GM19324 (cell line): Measurements from ENCODE around the gene SKAP1.
"Not testable (repeated sequence)": the region's sequence is repeated elsewhere in the genome, so short reads cannot be mapped to it uniquely, and the experiment has no call there.

Source experiments
- ATAC-seq: cut with Tn5 transposase; IDR thresholded peaks from one replicate; pipeline ENCODE4 v1.9.1; 2021; ENCODE audit warnings: mild to moderate bottlenecking, moderate library complexity; ENCODE audit not compliant: unreplicated experiment, low FRiP score

Gene SKAP1

GRCh38 chr17:48294806-48295361, 135.1 kb downstream of the SKAP1 start:
- ATAC-seq = no peak

DNA sequence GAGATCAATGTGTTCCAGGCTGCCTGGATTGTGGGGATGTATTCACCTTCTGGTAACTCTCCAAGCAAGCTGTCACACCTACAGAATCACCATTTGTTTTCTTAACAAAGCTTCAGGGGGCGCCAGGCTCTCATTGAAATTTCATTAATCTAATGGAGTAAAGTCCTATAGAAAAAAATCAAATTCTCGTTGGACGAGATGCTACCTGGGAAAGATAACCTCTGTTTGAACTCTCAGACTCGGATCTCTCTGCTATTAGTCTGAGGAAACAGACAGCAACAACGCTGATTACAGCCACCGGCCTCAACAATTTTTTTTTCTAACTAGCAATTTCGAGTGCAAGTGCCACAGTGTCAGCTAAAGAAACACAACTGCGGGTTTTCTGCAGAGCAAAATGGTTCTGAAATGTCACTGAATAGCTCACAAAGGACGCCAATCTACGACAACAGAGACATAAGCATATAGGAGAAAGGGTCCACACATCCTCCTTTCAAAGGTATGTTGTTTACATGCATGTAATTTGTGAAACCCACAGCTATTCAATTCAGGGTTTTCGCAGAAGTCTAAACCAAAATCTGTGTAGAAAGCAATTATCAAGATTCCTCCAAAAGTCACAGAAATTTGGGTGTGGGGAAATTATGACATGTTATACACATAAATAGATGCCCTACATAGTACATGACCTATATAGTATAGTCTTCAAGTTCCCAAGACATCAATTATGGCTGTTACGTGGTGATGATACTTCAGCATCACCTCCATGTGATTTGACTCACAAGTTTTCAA, 135.8 kb downstream of the SKAP1 start:
- no peak for ATAC-seq

DNA sequence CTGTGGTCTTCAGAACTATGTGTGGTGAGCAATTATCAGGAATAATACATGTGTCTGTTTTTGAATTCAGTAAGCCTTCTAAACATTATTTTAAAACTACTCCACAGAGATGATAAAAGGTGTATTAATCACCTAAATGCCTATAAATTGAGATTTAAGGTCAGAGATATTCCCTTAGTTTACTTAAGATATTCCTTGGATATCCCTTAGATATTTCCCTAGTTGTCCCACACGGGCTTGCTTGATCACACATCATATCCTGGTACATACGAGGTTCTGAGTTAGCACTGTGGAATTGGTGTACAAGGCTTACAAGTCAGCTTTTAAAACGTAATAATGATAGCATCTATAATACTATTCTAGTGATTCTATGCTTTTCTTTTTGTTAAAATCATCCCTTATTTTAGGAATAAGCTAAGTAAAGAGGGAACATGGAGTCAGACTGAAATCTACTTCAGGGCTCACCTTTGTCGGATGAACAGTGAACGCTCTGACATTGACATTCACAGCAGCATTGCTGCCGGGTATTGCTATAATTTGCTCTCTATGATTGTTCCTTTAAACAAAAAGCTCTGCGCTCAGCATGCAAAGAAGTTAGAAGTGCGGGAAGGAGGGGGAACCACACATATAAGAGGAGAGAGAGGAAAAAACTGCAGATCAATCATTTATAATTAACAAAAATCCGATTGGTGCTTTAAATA, 136.5 kb downstream of the SKAP1 start:
- no peak for ATAC-seq

- ATAC-seq = no peak
Measured at GRCh38 chr17:48290378-48290777, 139.6 kb downstream of the SKAP1 start.

DNA sequence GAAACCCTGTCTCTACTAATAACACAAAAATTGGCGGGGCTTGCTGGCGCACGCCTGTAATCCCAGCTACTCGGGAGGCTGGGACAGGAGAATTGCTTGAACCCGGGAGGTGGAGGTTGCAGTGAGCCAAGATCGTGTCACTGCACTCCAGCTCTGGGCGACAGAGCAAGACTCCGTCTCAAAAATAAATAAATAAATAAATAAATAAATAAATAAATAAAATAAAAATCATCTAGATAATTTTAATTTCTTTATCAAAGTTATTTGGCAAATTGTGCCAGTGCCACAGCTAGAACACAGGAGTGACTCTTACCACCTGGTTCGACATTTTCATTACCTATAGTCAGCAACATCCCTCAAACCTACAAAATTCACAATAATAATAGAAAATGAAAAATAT, 143.1 kb downstream of the SKAP1 start:
- ATAC-seq = not testable (repeated sequence)

DNA sequence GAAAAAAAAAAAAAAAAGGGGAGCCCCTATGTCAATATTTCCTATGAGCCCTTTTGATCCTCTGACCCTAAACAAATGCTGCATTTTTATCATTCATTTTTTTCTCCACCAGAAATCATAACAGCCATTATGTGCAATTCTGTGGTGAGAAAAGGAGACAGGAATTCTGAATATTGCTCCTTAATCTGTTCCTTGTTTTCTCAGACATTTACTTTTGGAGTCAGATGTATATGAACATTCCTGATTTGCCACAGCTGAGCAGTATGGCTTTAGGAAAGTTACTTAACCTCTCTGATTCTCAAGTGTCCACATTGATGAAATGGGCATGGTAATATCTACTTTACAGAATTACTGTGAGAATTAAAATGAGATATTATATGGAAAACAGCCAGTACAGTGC, 144.4 kb downstream of the SKAP1 start:
- no peak for ATAC-seq

DNA sequence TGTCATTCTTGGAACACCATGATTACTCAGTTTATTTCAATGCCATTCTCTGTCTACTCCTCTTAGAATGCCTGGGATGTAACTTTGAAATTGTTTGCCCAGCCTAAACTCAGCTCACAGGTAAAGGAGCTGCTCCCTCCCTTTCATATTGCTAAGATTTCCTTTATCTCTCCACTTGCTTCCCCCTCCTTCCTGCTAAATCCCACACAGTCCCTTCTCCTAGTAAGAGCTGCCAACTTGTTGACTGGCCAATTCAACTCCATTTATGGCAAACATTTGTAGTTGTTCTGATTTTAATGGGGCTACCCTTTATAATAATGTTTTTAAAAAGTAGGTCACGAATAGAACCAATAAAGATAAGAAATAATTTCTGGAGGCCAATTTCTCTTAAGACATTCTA, 146.1 kb downstream of the SKAP1 start:
- no peak for ATAC-seq

GRCh38 chr17:48283411-48283810, 146.6 kb downstream of the SKAP1 start:
- no peak for ATAC-seq

DNA sequence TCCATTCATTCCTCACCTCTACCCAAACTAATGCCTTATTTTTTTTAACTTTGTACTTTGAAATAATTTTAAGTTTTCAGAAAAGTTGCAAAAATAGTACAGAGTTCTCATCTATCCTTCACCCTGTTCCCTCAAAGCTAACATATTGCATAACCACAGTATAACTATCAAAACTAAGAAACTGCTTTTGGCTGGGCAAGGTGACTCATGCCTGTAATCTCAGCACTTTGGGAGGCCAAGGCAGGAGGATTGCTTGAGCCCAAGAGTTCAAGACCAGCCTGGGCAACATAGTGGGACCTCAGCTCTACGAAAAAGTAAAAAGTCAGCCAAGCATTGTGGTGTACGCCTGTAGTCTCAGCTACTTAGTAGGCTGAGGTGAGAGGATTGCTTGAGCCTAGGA, 147.7 kb downstream of the SKAP1 start:
- ATAC-seq = no peak

DNA sequence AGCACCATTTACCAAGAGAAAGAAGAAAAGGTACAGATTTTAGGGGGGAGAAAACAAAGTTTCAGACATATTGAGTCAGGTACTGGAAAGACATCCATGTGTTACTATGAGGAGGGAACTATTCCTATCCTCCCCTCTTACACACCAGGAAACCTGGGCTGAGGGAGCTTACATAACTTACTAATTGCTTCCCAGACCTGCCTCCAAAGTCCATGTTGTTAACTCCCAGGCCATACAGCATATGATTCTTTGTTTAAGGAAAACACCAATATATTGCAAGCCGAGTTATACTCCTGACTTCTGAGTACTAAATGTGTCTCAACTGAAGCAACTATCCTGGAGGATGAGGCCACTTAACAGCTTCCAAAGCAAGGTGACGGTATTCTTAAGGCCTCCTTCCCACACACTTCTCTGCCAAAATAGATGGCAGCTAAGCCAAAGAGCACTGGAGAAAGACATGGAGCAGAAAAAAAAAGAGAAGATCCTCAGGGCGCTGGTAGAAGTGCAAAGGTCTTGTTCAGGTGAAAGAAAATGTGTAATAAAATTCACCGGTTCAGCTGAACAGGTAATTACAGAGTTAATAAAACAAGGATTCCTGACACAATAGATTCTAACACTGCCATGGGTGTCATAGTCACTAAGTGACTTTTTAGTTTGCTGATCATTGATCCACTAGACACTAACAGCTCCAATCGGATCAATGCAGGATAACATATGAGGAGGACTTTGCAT, 151.1 kb downstream of the SKAP1 start:
- ATAC-seq = no peak

- no peak for ATAC-seq
Measured at GRCh38 chr17:48276776-48277175, 153.2 kb downstream of the SKAP1 start.

GRCh38 chr17:48270899-48271298, 159.1 kb downstream of the SKAP1 start:
- ATAC-seq = no peak

DNA sequence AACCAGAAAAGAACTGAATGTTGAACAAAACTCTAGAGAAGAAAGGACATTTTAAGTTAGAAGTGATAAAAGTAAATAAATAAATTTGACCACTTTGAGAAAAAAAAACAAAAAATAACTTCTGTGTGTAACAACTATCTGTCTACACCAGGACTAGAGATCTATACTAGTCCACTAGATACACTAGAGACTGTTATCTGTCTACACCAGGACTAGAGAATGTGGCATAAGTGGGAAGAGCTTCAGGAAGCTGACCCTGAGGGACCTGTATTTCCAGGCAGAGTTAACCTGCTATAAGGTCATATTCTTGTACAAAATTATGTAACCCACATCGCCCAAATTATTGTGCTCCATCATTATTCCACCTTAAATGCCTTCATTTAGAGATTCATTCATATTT, 160.8 kb downstream of the SKAP1 start:
- no peak for ATAC-seq

DNA sequence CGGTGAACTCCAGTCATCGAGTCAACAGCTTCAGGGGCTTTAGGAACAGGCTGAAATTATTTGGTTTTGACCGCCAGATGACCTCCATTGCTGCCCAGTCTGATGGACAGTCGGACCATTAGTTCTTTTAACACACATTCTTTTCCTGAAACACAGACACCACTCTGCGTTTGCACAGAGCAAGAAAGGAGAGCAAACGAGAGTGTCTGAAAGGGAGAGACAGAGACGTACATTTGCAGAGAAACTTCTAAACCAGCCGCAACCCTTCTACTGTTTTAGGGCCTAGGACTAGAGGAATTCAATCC, 166.3 kb downstream of the SKAP1 start:
- ATAC-seq = no peak

DNA sequence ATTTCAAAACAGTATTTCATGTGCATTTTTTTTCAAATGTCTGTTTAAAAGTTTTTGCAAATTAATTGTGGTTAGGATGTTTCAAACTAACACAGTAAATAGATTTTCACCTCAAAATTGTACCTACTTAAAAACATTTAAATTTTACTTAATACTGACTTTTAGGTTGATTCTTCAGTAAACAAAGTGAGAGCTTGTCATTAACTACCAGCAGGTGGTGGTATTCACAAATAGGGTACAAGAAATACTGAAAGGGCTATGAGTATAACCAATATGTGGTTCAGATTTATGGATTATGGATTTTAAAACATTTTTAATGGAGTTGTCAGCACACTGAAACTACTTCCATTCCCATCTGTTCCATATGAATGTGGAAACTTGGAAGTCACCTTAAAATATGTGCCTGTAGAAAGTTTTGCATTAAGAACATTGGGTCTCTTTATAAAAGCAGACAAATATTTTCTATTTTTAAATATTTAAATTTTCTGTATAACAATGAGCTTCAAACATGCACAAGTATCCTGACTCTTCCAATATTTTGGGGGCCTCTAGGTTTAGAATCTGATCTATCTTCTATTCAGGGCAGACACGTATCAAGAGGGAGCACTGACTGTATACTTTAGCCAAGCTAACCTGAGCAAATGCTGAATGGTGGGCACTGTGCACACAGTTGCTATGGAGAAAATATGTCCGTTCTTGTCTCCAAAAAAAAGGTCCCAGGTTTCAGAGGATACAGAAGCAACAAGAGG, 166.9 kb downstream of the SKAP1 start:
- ATAC-seq = no peak

GRCh38 chr17:48261297-48261880, 168.6 kb downstream of the SKAP1 start:
- no peak for ATAC-seq

- ATAC-seq = no peak
Measured at GRCh38 chr17:48259694-48260291, 170.2 kb downstream of the SKAP1 start.

DNA sequence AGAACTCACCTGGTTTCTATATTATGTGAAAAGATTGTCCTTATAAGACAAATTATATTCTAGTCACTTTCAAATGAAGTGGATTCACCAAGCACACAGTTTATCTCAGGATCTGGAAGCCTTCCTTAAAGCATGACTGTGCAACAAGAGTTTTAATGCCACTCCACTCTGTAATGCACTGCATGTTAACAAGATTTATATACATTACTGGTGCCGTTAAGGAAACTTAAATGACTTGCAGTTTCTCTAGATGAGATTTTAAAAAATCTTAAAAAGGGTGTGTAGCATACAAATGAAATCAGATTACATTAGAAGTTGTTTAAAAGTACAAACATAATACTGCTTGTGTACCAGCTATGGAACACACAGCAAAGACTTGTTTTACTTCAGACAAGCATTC, 171.7 kb downstream of the SKAP1 start:
- no peak for ATAC-seq

DNA sequence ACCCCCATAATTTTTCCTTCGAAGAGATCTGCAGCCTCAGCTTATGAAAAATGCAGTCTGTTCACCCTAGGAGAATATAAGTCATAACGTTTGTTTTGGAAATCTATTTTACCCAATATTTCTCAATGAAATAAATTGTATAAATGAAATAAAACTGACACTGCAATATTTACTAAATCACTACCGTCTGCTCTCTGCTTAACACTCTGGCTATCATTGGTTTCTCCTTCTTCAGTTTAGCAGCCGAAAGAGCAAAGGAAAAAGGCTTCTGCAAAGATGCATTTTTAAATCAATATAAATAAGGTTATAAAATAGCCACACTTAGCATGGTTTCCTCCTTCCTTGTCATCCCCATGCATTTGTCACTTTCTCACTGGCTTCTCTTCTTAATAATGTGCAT, 174.3 kb downstream of the SKAP1 start:
- ATAC-seq = no peak

DNA sequence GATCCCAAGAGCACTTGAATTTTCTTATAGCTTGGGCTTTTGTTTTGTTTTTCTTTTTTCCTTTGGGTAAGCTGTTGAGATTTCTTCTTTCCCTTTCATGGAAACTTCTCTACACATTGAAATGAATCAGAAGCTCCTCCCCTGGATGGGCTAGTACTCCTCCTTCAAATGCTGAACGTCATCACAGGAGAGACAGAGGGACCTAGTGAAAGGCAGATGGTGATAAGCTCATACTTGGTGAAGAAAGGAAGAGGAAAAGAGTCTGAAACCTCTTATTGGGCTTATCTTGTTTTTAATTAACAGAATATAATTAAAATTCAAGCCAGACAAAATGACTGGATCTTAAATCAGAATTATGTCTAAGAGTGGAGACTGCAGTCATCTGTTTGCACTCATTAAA, 175.1 kb downstream of the SKAP1 start:
- ATAC-seq = no peak
